H9 (cell line): ENCODE results near the gene TCF20. TPM values are rescaled to one million over a fixed set of nuclear protein-coding genes. Genes with fewer than 3 reads are reported as not detected.

ENCODE experiments used
- DNase-seq: peaks from one replicate; pipeline ENCODE4 v3.0.0-alpha.2; 2017
- H2AFZ ChIP-seq: one replicate; pipeline ENCODE4 v1.6.1; 2013; ENCODE audit warnings: mild to moderate bottlenecking, low read length, control low read depth, moderate library complexity
- H2AK5ac ChIP-seq: 2 replicates; pipeline ENCODE4 v1.6.1; 2013; ENCODE audit warnings: low read length, control low read depth, mixed read lengths; ENCODE audit not compliant: insufficient read length
- H2BK120ac ChIP-seq: one replicate; pipeline ENCODE4 v1.6.1; 2013; ENCODE audit warnings: low read depth, mild to moderate bottlenecking, low read length, control low read depth, inconsistent platforms; ENCODE audit not compliant: poor library complexity, severe bottlenecking
- H2BK12ac ChIP-seq: 2 replicates; pipeline ENCODE4 v1.6.1; 2013; ENCODE audit warnings: low read length, control low read depth, mixed read lengths, low read depth; ENCODE audit not compliant: insufficient read length
- H2BK15ac ChIP-seq: 2 replicates; pipeline ENCODE4 v1.6.1; 2013; ENCODE audit warnings: low read depth, low read length, control low read depth
- H2BK20ac ChIP-seq: one replicate; pipeline ENCODE4 v1.6.1; 2013; ENCODE audit warnings: low read depth, mild to moderate bottlenecking, low read length, control low read depth, inconsistent platforms; ENCODE audit not compliant: poor library complexity, severe bottlenecking
- H2BK5ac ChIP-seq: 2 replicates; pipeline ENCODE4 v1.6.1; 2013; ENCODE audit warnings: low read length, control low read depth, mixed read lengths; ENCODE audit not compliant: insufficient read length
- H3K14ac ChIP-seq: 2 replicates; pipeline ENCODE4 v1.6.1; 2013; ENCODE audit warnings: low read length, control low read depth; ENCODE audit not compliant: insufficient read depth
- H3K18ac ChIP-seq: 2 replicates; pipeline ENCODE4 v1.6.1; 2013; ENCODE audit warnings: low read depth, mild to moderate bottlenecking, mixed read lengths, low read length, control low read depth; ENCODE audit not compliant: insufficient read length
- H3K23ac ChIP-seq: 2 replicates; pipeline ENCODE4 v1.6.1; 2013; ENCODE audit warnings: low read length, control low read depth, mixed read lengths, low read depth; ENCODE audit not compliant: insufficient read length
- H3K23me2 ChIP-seq: 2 replicates; pipeline ENCODE4 v1.6.1; 2013; ENCODE audit warnings: low read depth, mild to moderate bottlenecking, mixed read lengths, low read length, control low read depth; ENCODE audit not compliant: insufficient read length, poor library complexity, severe bottlenecking
- H3K27ac ChIP-seq: 2 replicates; pipeline ENCODE4 v1.5.1; 2013; ENCODE audit warnings: low read length, control low read depth, mixed read lengths, low read depth; ENCODE audit not compliant: insufficient read length
- H3K27me3 ChIP-seq: 2 replicates; pipeline ENCODE4 v1.6.1; 2013; ENCODE audit warnings: low read length, control low read depth, inconsistent platforms; ENCODE audit not compliant: insufficient read depth
- H3K4ac ChIP-seq: 2 replicates; pipeline ENCODE4 v1.6.1; 2013; ENCODE audit warnings: low read depth, mild to moderate bottlenecking, control low read depth, inconsistent platforms, low read length, moderate library complexity
- H3K4me1 ChIP-seq: 2 replicates; pipeline ENCODE4 v1.6.1; 2013; ENCODE audit warnings: low read length, control low read depth, inconsistent platforms; ENCODE audit not compliant: insufficient read depth
- H3K4me2 ChIP-seq: 2 replicates; pipeline ENCODE4 v1.6.1; 2013; ENCODE audit warnings: low read length, control low read depth, mixed read lengths; ENCODE audit not compliant: insufficient read length, insufficient read depth
- H3K56ac ChIP-seq: 2 replicates; pipeline ENCODE4 v1.6.1; 2013; ENCODE audit warnings: low read depth, mild to moderate bottlenecking, mixed read lengths, low read length, control low read depth; ENCODE audit not compliant: insufficient read length
- H3K79me1 ChIP-seq: 2 replicates; pipeline ENCODE4 v1.6.1; 2013; ENCODE audit warnings: low read depth, mild to moderate bottlenecking, moderate library complexity, low read length, control low read depth, inconsistent platforms; ENCODE audit not compliant: insufficient read depth, poor library complexity, severe bottlenecking
- H3K79me2 ChIP-seq: 2 replicates; pipeline ENCODE4 v1.6.1; 2013; ENCODE audit warnings: low read length, control low read depth, inconsistent platforms; ENCODE audit not compliant: insufficient read depth
- H3K9ac ChIP-seq: 2 replicates; pipeline ENCODE4 v1.6.1; 2013; ENCODE audit warnings: low read length, control low read depth, mixed read lengths; ENCODE audit not compliant: insufficient read length; ENCODE audit errors: extremely low read depth
- H3K9me3 ChIP-seq: one replicate; pipeline ENCODE4 v1.6.1; 2013; ENCODE audit warnings: low read depth, low read length, inconsistent platforms; ENCODE audit not compliant: control insufficient read depth
- H3T11ph ChIP-seq: one replicate; pipeline ENCODE4 v1.6.1; 2013; ENCODE audit warnings: mild to moderate bottlenecking, low read length, control low read depth, inconsistent platforms
- H4K20me1 ChIP-seq: one replicate; pipeline ENCODE4 v1.6.1; 2013; ENCODE audit not compliant: control insufficient read depth, insufficient read length, insufficient read depth
- H4K5ac ChIP-seq: 2 replicates; pipeline ENCODE4 v1.6.1; 2013; ENCODE audit warnings: low read depth, mild to moderate bottlenecking, mixed read lengths, low read length, control low read depth; ENCODE audit not compliant: insufficient read length
- H4K8ac ChIP-seq: replicated peaks from 2 replicates; pipeline ENCODE4 v1.6.1; 2013; ENCODE audit warnings: low read length, control low read depth, mixed read lengths, low read depth; ENCODE audit not compliant: insufficient read length
- H4K91ac ChIP-seq: 2 replicates; pipeline ENCODE4 v1.6.1; 2013; ENCODE audit warnings: low read depth, mild to moderate bottlenecking, moderate library complexity, mixed read lengths, low read length, control low read depth; ENCODE audit not compliant: insufficient read length
- H3K27ac Mint-ChIP-seq, 3 experiments: 2 replicates in 2 of 3; 3 replicates in 1 of 3; pipeline ENCODE4 v1.8.0; 2020 to 2021; ENCODE audit warnings: mixed read lengths in 3 of 3, mild to moderate bottlenecking in 1 of 3, moderate library complexity in 1 of 3
- H3K27me3 Mint-ChIP-seq: 2 replicates; pipeline ENCODE4 v1.8.0; 2021; ENCODE audit warnings: low read depth, mild to moderate bottlenecking, moderate library complexity, mixed read lengths
- H3K36me3 Mint-ChIP-seq, 3 experiments: 2 replicates in 2 of 3; 3 replicates in 1 of 3; pipeline ENCODE4 v1.8.0; 2020 to 2021; ENCODE audit warnings: low read depth in 3 of 3, mixed read lengths in 3 of 3; ENCODE audit not compliant: insufficient read depth in 1 of 3
- H3K4me1 Mint-ChIP-seq, 2 experiments: 2 replicates each; pipeline ENCODE4 v1.8.0; 2020; ENCODE audit warnings: mixed read lengths in 2 of 2
- H3K4me3 Mint-ChIP-seq, 2 experiments: 2 replicates in 1 of 2; 3 replicates in 1 of 2; pipeline ENCODE4 v1.8.0; 2020 to 2021; ENCODE audit warnings: mild to moderate bottlenecking in 2 of 2, mixed read lengths in 2 of 2, moderate library complexity in 1 of 2
- H3K9me3 Mint-ChIP-seq, 2 experiments: 2 replicates in 1 of 2; 3 replicates in 1 of 2; pipeline ENCODE4 v1.8.0; 2020; ENCODE audit warnings: mild to moderate bottlenecking in 2 of 2, mixed read lengths in 2 of 2, moderate library complexity in 1 of 2
- CTCF ChIP-seq: fragments of 200-600 bp; sonication (generic); conservative IDR thresholded peaks from 3 replicates; pipeline ENCODE4 v1.8.0; 2021; ENCODE audit warnings: antibody characterized with exemption, mild to moderate bottlenecking
- WGBS: extraction: QIAGEN DNeasy Blood & Tissue Kit; methylation state at CpG from one replicate; pipeline ENCODE4 v1.1.7; 2013; ENCODE audit warnings: missing lambda C conversion rate, low lambda C conversion rate, mixed read lengths; ENCODE audit not compliant: insufficient read length; ENCODE audit errors: extremely low coverage; 5-methylcytosine and 5-hydroxymethylcytosine counted together
- total RNA-seq: library from RNA; stranded (reverse); gene quantifications from 2 replicates; pipeline ENCODE4 v1.2.1, GENCODE V29; 2021

The TCF20 gene
- total RNA-seq, 1 experiment from 2014 or later, result 75.6 TPM

GRCh38 chr22:42281284-42281683, 10.8 kb upstream of the TCF20 start:
- Histone ChIP-seq H3K4me2 (no peak overlapping the region), H2BK15ac (no peak overlapping the region), H2BK12ac (no peak overlapping the region), H4K20me1 (no peaks in the 10 kb centered on the region), H3K18ac (no peak overlapping the region), H2BK120ac (no peak overlapping the region), H3T11ph (no peak overlapping the region), H3K4ac (no peak overlapping the region), H2AK5ac (no peak overlapping the region), H2AFZ (no peak overlapping the region), H3K14ac (no peak overlapping the region), H3K4me1 (no peaks in the 10 kb centered on the region), H4K8ac (no peak overlapping the region), H3K27ac (no peak overlapping the region), H3K79me1 (no peaks in the 10 kb centered on the region), H2BK5ac (no peak overlapping the region), H3K23me2 (peaks cover 8% of the 10 kb centered on the region), H4K91ac (no peak overlapping the region), H3K56ac (no peak overlapping the region), H4K5ac (no peak overlapping the region), H3K9me3 (no peaks in the 10 kb centered on the region), H3K9ac (no peak overlapping the region), H3K23ac (no peak overlapping the region), H2BK20ac (no peak overlapping the region), H3K27me3 (peaks cover 10% of the 10 kb centered on the region; the same call in 1 of the 2 replicates), H3K79me2 (no peaks in the 10 kb centered on the region; the same call in 1 of the 2 replicates)
- Mint-ChIP-seq H3K9me3 (no peaks in the 10 kb centered on the region; a peak in 1 of 5 replicates), H3K27ac (no peak overlapping the region), H3K36me3 (peaks cover 5 to 8% (median 5%) of the 10 kb centered on the region in 3 experiments; a peak in 5 of 7 replicates), H3K27me3 (peaks cover 96% of the 10 kb centered on the region), H3K4me1 (peaks cover 20 to 36% of the 10 kb centered on the region in 2 experiments), H3K4me3 (no peak overlapping the region)
- DNase-seq, result peak; percentile 14
- WGBS, result no CpG with 5 or more reads among the region's 10 CpGs
- no peak for TF ChIP-seq CTCF
